DND-41 (cell line): ENCODE measurements around the gene CLCN7.
"Not testable (repeated sequence)": the region's sequence is repeated elsewhere in the genome, so short reads cannot be mapped to it uniquely, and the experiment has no call there.

ENCODE experiments used
- ATAC-seq: fragments of 200-7000 bp; cut with Tn5 transposase; 3 replicates; pipeline ENCODE4 v1.9.1; 2021; ENCODE audit warnings: low read depth; ENCODE audit not compliant: insufficient read depth
- DNase-seq: peaks from one replicate; pipeline ENCODE4 v3.0.0-alpha.2; 2020
- H2AFZ ChIP-seq: 2 replicates; pipeline ENCODE4 v1.6.0; 2012; ENCODE audit warnings: low read depth, low read length
- H3K27ac ChIP-seq: 2 replicates; pipeline ENCODE4 v1.5.1; 2012; ENCODE audit warnings: low read length, inconsistent platforms
- H3K27me3 ChIP-seq: fragments of 200-600 bp; sonication (generic); 2 replicates; pipeline ENCODE4 v1.6.0; 2012; ENCODE audit warnings: low read length, mild to moderate bottlenecking, inconsistent platforms; ENCODE audit not compliant: insufficient read depth, poor library complexity
- H3K36me3 ChIP-seq: 2 replicates; pipeline ENCODE4 v1.5.1; 2012; ENCODE audit warnings: low read length, inconsistent platforms; ENCODE audit not compliant: insufficient read depth
- H3K4me1 ChIP-seq: 2 replicates; pipeline ENCODE4 v1.5.1; 2012; ENCODE audit warnings: mild to moderate bottlenecking, low read length; ENCODE audit not compliant: insufficient read depth
- H3K4me2 ChIP-seq: 2 replicates; pipeline ENCODE4 v1.6.0; 2012; ENCODE audit warnings: mild to moderate bottlenecking, moderate library complexity, low read length, inconsistent platforms; ENCODE audit not compliant: insufficient read depth
- H3K4me3 ChIP-seq, 2 experiments: fragments of 200-600 bp in 1 of 2; shearing (Covaris generic) in 1 of 2; 2 replicates each; pipeline ENCODE4 v1.5.1; 2012 to 2016; ENCODE audit warnings: inconsistent platforms in 2 of 2, low read length in 2 of 2, mild to moderate bottlenecking in 2 of 2, low read depth in 1 of 2, moderate library complexity in 1 of 2
- H3K79me2 ChIP-seq: 2 replicates; pipeline ENCODE4 v1.6.0; 2012; ENCODE audit warnings: low read length, inconsistent platforms; ENCODE audit not compliant: insufficient read depth
- H3K9ac ChIP-seq: 2 replicates; pipeline ENCODE4 v1.6.0; 2012; ENCODE audit warnings: low read depth, mild to moderate bottlenecking, inconsistent platforms, low read length, moderate library complexity
- H3K9me3 ChIP-seq: 2 replicates; pipeline ENCODE4 v1.5.1; 2012; ENCODE audit warnings: low read length, moderate library complexity, mild to moderate bottlenecking, inconsistent platforms; ENCODE audit not compliant: insufficient read depth, severe bottlenecking
- H4K20me1 ChIP-seq: 2 replicates; pipeline ENCODE4 v1.6.0; 2012; ENCODE audit warnings: low read length; ENCODE audit not compliant: insufficient read depth
- CTCF ChIP-seq: IDR thresholded peaks from 2 replicates; pipeline ENCODE4 v1.5.1; 2012; ENCODE audit warnings: borderline replicate concordance, low read length, moderate library complexity, mild to moderate bottlenecking; ENCODE audit not compliant: poor library complexity, severe bottlenecking; ENCODE audit errors: extremely low read depth
- EZH2 ChIP-seq: IDR thresholded peaks from 3 replicates; pipeline ENCODE4 v1.6.1; 2012; ENCODE audit warnings: borderline replicate concordance, low read depth, mild to moderate bottlenecking, moderate library complexity, low read length, inconsistent platforms; ENCODE audit not compliant: severe bottlenecking

The CLCN7 gene

GRCh38 chr16:1441391-1441829, 33.4 kb downstream of the CLCN7 start:
- ATAC-seq (no peak), DNase-seq (no peak)
- H4K20me1 ChIP-seq: no peaks in the 10 kb centered on the region
- H3K4me3 ChIP-seq: no peak overlapping the region
- no peak overlapping the region for H3K9ac ChIP-seq
- H3K27ac ChIP-seq: no peak overlapping the region
- no peaks in the 10 kb centered on the region for H3K9me3 ChIP-seq
- H3K36me3 ChIP-seq: peaks cover 7% of the 10 kb centered on the region
- H3K4me2 ChIP-seq: no peak overlapping the region
- H3K79me2 ChIP-seq: no peaks in the 10 kb centered on the region
- TF ChIP-seq EZH2 (no peak), CTCF (no peak)
- no peak overlapping the region for H2AFZ ChIP-seq
- H3K27me3 ChIP-seq: no peaks in the 10 kb centered on the region
- no peaks in the 10 kb centered on the region for H3K4me1 ChIP-seq

GRCh38 chr16:1439699-1440074, 35.1 kb downstream of the CLCN7 start:
- H2AFZ ChIP-seq, H3K36me3 ChIP-seq, H3K4me3 ChIP-seq, H3K27me3 ChIP-seq, H3K9ac ChIP-seq, H3K4me1 ChIP-seq, H3K27ac ChIP-seq, H3K9me3 ChIP-seq, H3K4me2 ChIP-seq, DNase-seq, H4K20me1 ChIP-seq, ATAC-seq, H3K79me2 ChIP-seq: not testable (repeated sequence)

GRCh38 chr16:1439058-1439698, 35.6 kb downstream of the CLCN7 start:
- DNase-seq (no peak), ATAC-seq (no peak)
- no peaks in the 10 kb centered on the region for H4K20me1 ChIP-seq
- H2AFZ ChIP-seq: no peak overlapping the region
- TF ChIP-seq CTCF (no peak), EZH2 (no peak)
- no peaks in the 10 kb centered on the region for H3K79me2 ChIP-seq
- no peak overlapping the region for H3K4me3 ChIP-seq
- no peaks in the 10 kb centered on the region for H3K36me3 ChIP-seq
- no peaks in the 10 kb centered on the region for H3K4me1 ChIP-seq
- no peaks in the 10 kb centered on the region for H3K9me3 ChIP-seq
- H3K4me2 ChIP-seq: no peak overlapping the region
- no peak overlapping the region for H3K27ac ChIP-seq
- no peaks in the 10 kb centered on the region for H3K27me3 ChIP-seq
- no peak overlapping the region for H3K9ac ChIP-seq

GRCh38 chr16:1438229-1439057, 36.4 kb downstream of the CLCN7 start:
- Histone ChIP-seq H3K9me3 (no peaks in the 10 kb centered on the region), H3K9ac (no peak overlapping the region), H3K27ac (no peak overlapping the region), H3K4me3 (no peak overlapping the region), H3K4me2 (no peak overlapping the region), H3K79me2 (no peaks in the 10 kb centered on the region), H3K27me3 (no peaks in the 10 kb centered on the region), H2AFZ (no peak overlapping the region), H3K4me1 (no peaks in the 10 kb centered on the region), H3K36me3 (no peaks in the 10 kb centered on the region), H4K20me1 (no peaks in the 10 kb centered on the region)
- DNase-seq: no peak
- TF ChIP-seq CTCF (no peak), EZH2 (no peak)
- ATAC-seq: no peak
